ENCODE data around the gene ITGBL1.

Gene ITGBL1

DNA sequence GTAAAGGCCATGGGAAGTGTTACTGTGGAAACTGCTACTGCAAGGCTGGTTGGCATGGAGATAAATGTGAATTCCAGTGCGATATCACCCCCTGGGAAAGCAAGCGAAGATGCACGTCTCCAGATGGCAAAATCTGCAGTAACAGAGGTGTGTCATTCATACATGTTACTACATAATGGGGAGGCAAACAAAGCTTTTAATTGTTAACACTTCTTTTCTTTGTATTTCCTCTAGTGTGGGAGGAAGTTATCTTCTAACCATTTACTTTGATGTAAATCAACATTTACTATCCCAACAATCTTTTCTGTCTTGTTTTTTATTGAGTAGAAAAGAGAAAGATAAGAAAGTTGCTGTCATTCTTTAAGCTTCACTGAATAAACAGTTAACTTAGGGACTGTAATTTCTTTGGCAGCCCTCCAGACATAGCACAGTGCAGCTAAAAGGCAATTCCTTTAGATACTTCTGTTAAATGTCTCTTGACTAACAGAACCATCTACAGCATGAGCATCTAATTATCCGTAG is 126.9 kb downstream of the ITGBL1 start:
- no peak for TF ChIP-seq CTCF (IDR thresholded peaks at IDR 0.05; ENCODE audit: insufficient read depth, low read length, missing control alignments)
- ChIA-PET POLR2A (no interaction called here), CTCF (interaction anchor here (1.0 kb wide), 1 partner anchor 126 kb away, joined by 3 read pairs; no protein-coding TSS in a partner anchor)
- DNase-seq (ENCODE audit: low read depth, low spot score), result no peak
- H3K4me3 ChIP-seq (ENCODE audit: low read depth, low read length), result no peak overlapping the region

- CTCF ChIA-PET, result interaction anchor here (1.5 kb wide), 1 partner anchor 35 kb away, joined by 3 read pairs; no protein-coding TSS in a partner anchor
- no peak for DNase-seq (ENCODE audit: low read depth, low spot score)
- POLR2A ChIA-PET, result no interaction called here
- H3K4me3 ChIP-seq (ENCODE audit: low read depth, low read length), result no peak overlapping the region
- TF ChIP-seq CTCF (IDR thresholded peaks at IDR 0.05; ENCODE audit: insufficient read depth, low read length, missing control alignments), result no peak
Observed at GRCh38 chr13:101584331-101584730, 131.9 kb downstream of the ITGBL1 start.

DNA sequence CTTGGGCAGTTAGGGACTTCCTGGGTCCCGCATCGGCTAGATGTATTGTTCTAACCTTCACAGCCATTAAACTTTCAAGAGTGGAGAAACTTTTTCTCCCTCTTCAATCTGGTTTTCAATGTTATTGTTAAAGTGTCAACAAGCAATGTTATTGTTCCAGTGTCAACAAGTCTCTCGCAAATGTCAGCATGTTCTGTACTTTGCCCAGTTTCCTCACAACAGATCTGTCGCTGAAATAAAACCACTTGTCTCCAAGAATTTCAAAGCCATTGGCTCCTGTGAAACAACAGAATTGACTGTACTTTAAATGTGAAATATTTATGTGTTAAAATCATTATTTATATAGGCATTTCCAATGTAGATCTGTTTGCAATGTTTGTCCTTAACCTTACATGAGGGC is 138.0 kb downstream of the ITGBL1 start:
- no peak for TF ChIP-seq CTCF (IDR thresholded peaks at IDR 0.05; ENCODE audit: insufficient read depth, low read length, missing control alignments)
- POLR2A ChIA-PET, result no interaction called here
- no peak overlapping the region for H3K4me3 ChIP-seq (ENCODE audit: low read depth, low read length)
- DNase-seq (ENCODE audit: low read depth, low spot score), result no peak
- CTCF ChIA-PET, result no interaction called here

DNA sequence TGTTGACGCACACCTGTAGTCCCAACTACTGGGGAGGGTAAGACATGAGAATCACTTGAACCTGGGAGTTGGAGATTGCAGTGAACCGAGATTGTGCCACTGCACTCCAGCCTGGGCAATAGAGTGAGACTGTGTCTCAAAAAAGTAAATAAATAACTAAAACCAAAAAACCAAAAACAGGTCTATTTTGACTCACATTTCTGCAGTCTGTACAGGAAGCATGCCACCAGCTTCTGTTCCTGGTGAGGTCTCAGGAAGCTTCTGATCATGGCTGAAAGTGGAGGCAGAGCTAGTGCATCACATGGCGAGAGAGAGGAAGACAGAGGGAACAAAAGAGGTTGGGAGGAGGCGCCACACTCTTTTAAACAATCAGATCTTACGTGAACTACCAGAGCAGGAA is 142.5 kb downstream of the ITGBL1 start:
- ChIA-PET POLR2A (no interaction called here), CTCF (no interaction called here)
- TF ChIP-seq CTCF (IDR thresholded peaks at IDR 0.05; ENCODE audit: insufficient read depth, low read length, missing control alignments), result no peak
- H3K4me3 ChIP-seq (ENCODE audit: low read depth, low read length), result no peak overlapping the region
- no peak for DNase-seq (ENCODE audit: low read depth, low spot score)

DNA sequence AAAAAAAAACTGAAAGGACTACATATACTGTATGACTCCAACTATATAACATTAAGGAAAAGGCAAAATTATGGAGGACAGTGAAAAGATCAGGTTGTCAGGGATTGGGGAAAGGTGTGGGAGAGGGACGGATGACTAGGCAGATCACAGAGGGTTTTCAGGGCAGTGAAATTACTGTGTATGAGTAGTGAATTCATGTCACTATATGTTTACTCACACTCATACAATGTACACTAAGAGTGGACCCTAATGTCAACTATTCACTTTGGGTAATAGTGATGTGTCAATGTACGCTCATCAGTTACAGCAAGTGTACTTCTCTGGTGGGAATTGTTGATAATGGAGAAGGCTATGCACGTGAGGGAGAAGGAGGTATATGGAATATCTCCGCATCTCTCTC is 144.3 kb downstream of the ITGBL1 start:
- no peak overlapping the region for H3K4me3 ChIP-seq (ENCODE audit: low read depth, low read length)
- ChIA-PET POLR2A (no interaction called here), CTCF (no interaction called here)
- DNase-seq (ENCODE audit: low read depth, low spot score), result no peak
- TF ChIP-seq CTCF (IDR thresholded peaks at IDR 0.05; ENCODE audit: insufficient read depth, low read length, missing control alignments), result no peak

GRCh38 chr13:101611491-101612475 is 159.3 kb downstream of the ITGBL1 start:
- ChIA-PET POLR2A (no interaction called here), CTCF (interaction anchor here (1.6 to 1.7 kb wide), 2 partner anchors 11 to 944 kb away, joined by 3 to 4 read pairs; no protein-coding TSS in a partner anchor)
- no peak for TF ChIP-seq CTCF (IDR thresholded peaks at IDR 0.05; ENCODE audit: insufficient read depth, low read length, missing control alignments)
- no peak overlapping the region for H3K4me3 ChIP-seq (ENCODE audit: low read depth, low read length)
- DNase-seq (ENCODE audit: low read depth, low spot score), result no peak
